ENCODE data around the gene LARGE1.

The LARGE1 gene

GRCh38 chr22:33658775-33659174 lies 261.5 kb downstream of the LARGE1 start:
- TF ChIP-seq CTCF (IDR thresholded peaks at IDR 0.05; ENCODE audit: insufficient read depth, low read depth, low read length, missing control alignments) = no peak
- no peak overlapping the region for H3K4me3 ChIP-seq (ENCODE audit: low read length)
- no peak for DNase-seq (ENCODE audit: low read depth)

- DNase-seq (ENCODE audit: low read depth) = no peak
- TF ChIP-seq CTCF (IDR thresholded peaks at IDR 0.05; ENCODE audit: insufficient read depth, low read depth, low read length, missing control alignments) = no peak
- H3K4me3 ChIP-seq (ENCODE audit: low read length) = no peak overlapping the region
Measured at GRCh38 chr22:33657670-33658069, 262.6 kb downstream of the LARGE1 start.

- no peak overlapping the region for H3K4me3 ChIP-seq (ENCODE audit: low read length)
- TF ChIP-seq CTCF (IDR thresholded peaks at IDR 0.05; ENCODE audit: insufficient read depth, low read depth, low read length, missing control alignments) = no peak
- no peak for DNase-seq (ENCODE audit: low read depth)
Measured at GRCh38 chr22:33656808-33657628, 263.3 kb downstream of the LARGE1 start.

- no peak overlapping the region for H3K4me3 ChIP-seq (ENCODE audit: low read length)
- no peak for TF ChIP-seq CTCF (IDR thresholded peaks at IDR 0.05; ENCODE audit: insufficient read depth, low read depth, low read length, missing control alignments)
Measured at GRCh38 chr22:33654173-33654895, 265.9 kb downstream of the LARGE1 start.

GRCh38 chr22:33653532-33654063 lies 266.7 kb downstream of the LARGE1 start:
- H3K4me3 ChIP-seq (ENCODE audit: low read length) = no peak overlapping the region
- TF ChIP-seq CTCF (IDR thresholded peaks at IDR 0.05; ENCODE audit: insufficient read depth, low read depth, low read length, missing control alignments) = no peak
- no peak for DNase-seq (ENCODE audit: low read depth)

More at GRCh38 chr22:33654173-33654895, 265.9 kb downstream of the LARGE1 start:
- no peak for DNase-seq (ENCODE audit: low read depth)

- TF ChIP-seq CTCF (IDR thresholded peaks at IDR 0.05; ENCODE audit: insufficient read depth, low read depth, low read length, missing control alignments) = no peak
- no peak for DNase-seq (ENCODE audit: low read depth)
Measured at GRCh38 chr22:33652615-33653014, 267.7 kb downstream of the LARGE1 start.

More at GRCh38 chr22:33652615-33653014, 267.7 kb downstream of the LARGE1 start:
- H3K4me3 ChIP-seq (ENCODE audit: low read length) = no peak overlapping the region

Measured in epithelial cell of esophagus (primary cell).